BJ (cell line): ENCODE measurements around the gene TTLL5. TPM values are rescaled to one million over a fixed set of nuclear protein-coding genes. Genes with fewer than 3 reads are reported as not detected.

Experiments
- CTCF ChIA-PET: fragments of 350-600 bp; formaldehyde crosslinking; extraction: SDS; loops from one replicate; lab custom pipeline; 2021; ENCODE audit warnings: antibody characterized with exemption, inconsistent platforms; lab: Yijun Ruan, JAX
- POLR2A ChIA-PET: fragments of 300-600 bp; sonication (Branson Sonifier 250); formaldehyde crosslinking; extraction: SDS; loops from one replicate; lab custom pipeline; 2021; ENCODE audit warnings: antibody characterized with exemption; lab: Charles Lee
- DNase-seq: peaks from one replicate; pipeline ENCODE4 v3.0.0-alpha.2; 2011; ENCODE audit warnings: low read depth
- H3K27me3 ChIP-seq: 2 replicates; pipeline ENCODE4 v1.6.0; 2011; ENCODE audit warnings: low read length; ENCODE audit not compliant: control insufficient read depth, insufficient read depth
- H3K36me3 ChIP-seq: 2 replicates; pipeline ENCODE4 v1.5.1; 2011; ENCODE audit warnings: low read length; ENCODE audit not compliant: control insufficient read depth, insufficient read depth
- H3K4me3 ChIP-seq: 2 replicates; pipeline ENCODE4 v1.5.1; 2011; ENCODE audit warnings: low read depth, mild to moderate bottlenecking, control low read depth, low read length
- polyA plus RNA-seq: library from polyadenylated mRNA; depleted of rRNA; stranded (reverse); fragments of >200 nt; gene quantifications from 2 replicates; pipeline ENCODE4 v1.2.3, GENCODE V29; 2011
- TF ChIP-seq, protein P1 (sequence below): IDR thresholded peaks from 2 replicates; pipeline ENCODE4 v1.5.1; 2011; ENCODE audit warnings: low read depth, mild to moderate bottlenecking, control low read depth, inconsistent platforms, low read length, moderate library complexity; ENCODE audit not compliant: insufficient read depth

The TTLL5 gene
- polyA plus RNA-seq, 1 experiment = 9.9 TPM

DNA sequence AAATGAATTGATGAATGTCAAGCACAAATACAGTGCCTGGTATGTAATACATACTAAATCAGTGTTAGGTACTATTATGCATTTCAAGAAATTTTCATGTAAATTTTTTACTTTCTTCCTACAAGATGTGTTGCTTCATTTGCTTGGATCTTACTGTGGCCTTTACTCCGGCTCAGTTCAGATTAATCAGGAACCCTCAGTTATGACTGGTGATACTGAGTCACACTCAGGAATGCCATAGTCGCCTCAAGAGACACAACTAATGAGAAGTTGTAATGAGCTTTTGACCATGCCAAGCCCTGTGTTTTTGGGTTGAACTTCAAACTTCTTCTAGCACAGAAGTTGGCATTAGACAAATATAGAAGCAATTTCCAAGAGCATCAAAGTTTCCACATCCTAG is 224.8 kb downstream of the TTLL5 start:
- TF ChIP-seq, protein P1, sequence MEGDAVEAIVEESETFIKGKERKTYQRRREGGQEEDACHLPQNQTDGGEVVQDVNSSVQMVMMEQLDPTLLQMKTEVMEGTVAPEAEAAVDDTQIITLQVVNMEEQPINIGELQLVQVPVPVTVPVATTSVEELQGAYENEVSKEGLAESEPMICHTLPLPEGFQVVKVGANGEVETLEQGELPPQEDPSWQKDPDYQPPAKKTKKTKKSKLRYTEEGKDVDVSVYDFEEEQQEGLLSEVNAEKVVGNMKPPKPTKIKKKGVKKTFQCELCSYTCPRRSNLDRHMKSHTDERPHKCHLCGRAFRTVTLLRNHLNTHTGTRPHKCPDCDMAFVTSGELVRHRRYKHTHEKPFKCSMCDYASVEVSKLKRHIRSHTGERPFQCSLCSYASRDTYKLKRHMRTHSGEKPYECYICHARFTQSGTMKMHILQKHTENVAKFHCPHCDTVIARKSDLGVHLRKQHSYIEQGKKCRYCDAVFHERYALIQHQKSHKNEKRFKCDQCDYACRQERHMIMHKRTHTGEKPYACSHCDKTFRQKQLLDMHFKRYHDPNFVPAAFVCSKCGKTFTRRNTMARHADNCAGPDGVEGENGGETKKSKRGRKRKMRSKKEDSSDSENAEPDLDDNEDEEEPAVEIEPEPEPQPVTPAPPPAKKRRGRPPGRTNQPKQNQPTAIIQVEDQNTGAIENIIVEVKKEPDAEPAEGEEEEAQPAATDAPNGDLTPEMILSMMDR = no peak
- ChIA-PET CTCF (interaction anchor here (1.5 to 2.5 kb wide), 4 partner anchors 21 to 175 kb away, joined by 3 to 11 read pairs (median 8); no protein-coding TSS in a partner anchor), POLR2A (no interaction called here)
- H3K27me3 ChIP-seq = no peaks in the 10 kb centered on the region
- H3K4me3 ChIP-seq = no peak overlapping the region
- DNase-seq = no peak
- no peaks in the 10 kb centered on the region; the same call in 1 of the 2 replicates for H3K36me3 ChIP-seq

DNA sequence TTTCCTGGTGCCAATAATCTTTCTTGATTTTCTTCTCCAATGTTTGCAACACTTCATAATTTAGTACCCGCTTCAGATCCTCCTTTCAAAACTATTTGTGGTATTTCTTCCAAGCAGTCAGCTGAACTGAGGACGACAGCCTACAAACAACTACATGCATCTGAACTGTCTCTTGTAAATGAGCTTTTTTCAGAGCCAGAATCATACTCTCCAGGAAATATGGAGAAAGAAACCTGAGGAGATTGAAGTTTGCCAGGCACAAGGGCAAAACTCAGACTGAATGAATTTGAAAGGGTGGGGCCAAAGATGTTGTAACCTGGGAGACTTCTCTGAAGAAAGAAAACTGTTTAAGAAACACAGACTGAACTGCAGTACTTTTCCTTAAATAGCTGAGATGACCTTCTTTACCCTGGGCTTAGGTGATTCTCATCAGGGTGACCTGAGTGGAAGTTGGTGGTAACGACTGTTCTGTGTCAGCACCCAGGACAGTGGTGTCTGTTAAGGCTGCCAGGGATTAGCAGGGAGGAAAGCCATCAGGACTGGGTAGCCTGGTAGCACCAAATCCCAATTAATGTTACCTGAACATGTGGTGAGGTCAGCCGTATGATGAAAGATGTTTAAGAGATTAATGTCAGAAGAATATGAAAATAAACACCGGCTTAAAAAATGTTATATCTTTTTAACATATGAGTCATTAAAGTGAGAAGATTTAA is 225.7 kb downstream of the TTLL5 start:
- H3K4me3 ChIP-seq = no peak overlapping the region
- H3K36me3 ChIP-seq = no peaks in the 10 kb centered on the region; the same call in 1 of the 2 replicates
- POLR2A ChIA-PET = interaction anchor here (0.6 kb wide), 2 partner anchors 15 to 19 kb away, joined by 3 read pairs; no protein-coding TSS in a partner anchor
- TF ChIP-seq, protein P1 = no peak
- H3K27me3 ChIP-seq = no peaks in the 10 kb centered on the region
- CTCF ChIA-PET = interaction anchor here (1.2 to 2.5 kb wide), 4 partner anchors 20 to 175 kb away, joined by 3 to 11 read pairs (median 8); no protein-coding TSS in a partner anchor
- DNase-seq = peak; percentile 57

DNA sequence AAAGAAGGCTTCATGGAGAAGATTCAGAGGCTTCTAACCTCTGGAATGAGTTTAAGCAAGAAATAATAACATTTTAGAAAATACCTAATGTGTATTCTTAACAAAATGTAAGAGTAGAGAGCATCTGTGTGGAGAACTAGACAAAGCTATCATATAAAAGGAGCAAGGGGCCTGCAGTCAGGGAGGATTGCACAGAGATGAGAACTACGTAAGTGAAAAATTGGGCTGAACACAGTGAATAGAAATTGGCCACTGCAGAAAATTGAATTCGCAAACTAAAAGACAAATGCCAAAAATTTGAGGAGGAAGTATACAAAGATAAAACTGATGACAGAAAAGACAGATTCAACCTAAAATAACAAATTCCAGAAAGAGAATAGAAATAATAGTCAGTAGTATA is 227.9 kb downstream of the TTLL5 start:
- POLR2A ChIA-PET = no interaction called here
- TF ChIP-seq, protein P1 = no peak
- no peaks in the 10 kb centered on the region; the same call in 1 of the 2 replicates for H3K36me3 ChIP-seq
- H3K27me3 ChIP-seq = no peaks in the 10 kb centered on the region
- CTCF ChIA-PET = interaction anchor here (1.3 to 1.6 kb wide), 3 partner anchors 17 to 95 kb away, joined by 4 read pairs; no protein-coding TSS in a partner anchor
- DNase-seq = no peak
- no peak overlapping the region for H3K4me3 ChIP-seq

DNA sequence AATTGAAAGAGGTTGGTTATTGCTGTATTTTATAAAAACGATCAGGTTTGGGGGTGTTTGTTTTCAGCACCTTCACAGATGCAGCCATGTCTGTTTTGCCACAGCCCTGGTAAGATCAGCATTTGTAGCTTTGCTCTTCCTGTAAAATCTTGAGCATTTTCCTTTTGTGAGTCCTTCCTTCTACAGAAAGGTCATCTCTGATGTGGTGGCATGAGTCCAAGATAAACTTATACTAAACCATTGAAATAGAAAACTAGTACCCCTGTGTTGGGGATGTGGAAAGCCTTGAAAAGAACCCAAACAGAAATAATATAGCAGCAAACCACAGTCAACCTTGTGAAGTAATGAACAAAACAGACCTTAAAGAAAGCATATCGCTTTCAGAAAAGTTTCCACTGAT is 235.3 kb downstream of the TTLL5 start:
- no peaks in the 10 kb centered on the region for H3K27me3 ChIP-seq
- no peak overlapping the region for H3K4me3 ChIP-seq
- POLR2A ChIA-PET = no interaction called here
- no peaks in the 10 kb centered on the region for H3K36me3 ChIP-seq
- CTCF ChIA-PET = interaction anchor here (6.8 kb wide), 1 partner anchor 10 kb away, joined by 47 read pairs; no protein-coding TSS in a partner anchor
- TF ChIP-seq, protein P1 = no peak
- no peak for DNase-seq

DNA sequence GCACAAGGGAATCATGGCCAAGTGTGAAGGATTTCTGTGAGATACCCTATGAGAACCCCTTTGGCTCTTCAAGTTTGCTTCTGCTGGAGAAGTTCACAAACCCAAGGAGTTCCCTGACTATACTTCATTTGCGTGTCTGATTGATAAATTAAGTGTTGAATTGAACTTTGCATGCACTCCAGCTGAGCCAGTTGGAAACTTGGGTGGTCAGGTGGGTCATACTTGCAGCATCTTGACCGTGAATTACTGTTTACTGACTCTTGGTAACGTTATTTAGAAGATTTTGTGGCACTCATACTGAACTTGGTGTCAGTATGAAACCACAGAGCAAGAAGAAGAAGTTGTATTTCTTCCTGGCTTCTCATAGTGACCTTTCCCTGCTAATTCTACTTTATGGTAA is 243.3 kb downstream of the TTLL5 start:
- Histone ChIP-seq H3K27me3 (no peaks in the 10 kb centered on the region), H3K4me3 (no peak overlapping the region), H3K36me3 (peaks cover 3% of the 10 kb centered on the region; the same call in 1 of the 2 replicates)
- no peak for DNase-seq
- ChIA-PET POLR2A (no interaction called here), CTCF (interaction anchor here (2.8 kb wide), 1 partner anchor 110 kb away, joined by 20 read pairs; no protein-coding TSS in a partner anchor)
- TF ChIP-seq, protein P1 = no peak
